Activated naive CD4-positive, alpha-beta T cell treated with anti-CD3 and anti-CD28 coated beads, Interleukin-2, amount 50 U/mL, for 24 hours (primary cell): Measurements from ENCODE around the gene HLA-DMA.

ENCODE experiments used
- H3K27ac Mint-ChIP-seq: one replicate; pipeline ENCODE4 v1.8.0; 2021; ENCODE audit warnings: mild to moderate bottlenecking, mixed read lengths
- H3K27me3 Mint-ChIP-seq: one replicate; pipeline ENCODE4 v1.8.0; 2021; ENCODE audit warnings: mixed read lengths
- H3K36me3 Mint-ChIP-seq: one replicate; pipeline ENCODE4 v1.8.0; 2021; ENCODE audit warnings: mixed read lengths
- H3K4me1 Mint-ChIP-seq: one replicate; pipeline ENCODE4 v1.8.0; 2021; ENCODE audit warnings: mixed read lengths
- H3K4me3 Mint-ChIP-seq: one replicate; pipeline ENCODE4 v1.8.0; 2021; ENCODE audit warnings: mild to moderate bottlenecking, mixed read lengths
- H3K9me3 Mint-ChIP-seq: one replicate; pipeline ENCODE4 v1.8.0; 2021; ENCODE audit warnings: mixed read lengths

The HLA-DMA gene

GRCh38 chr6:32979720-32980487 lies 27.0 kb upstream of the HLA-DMA start:
- H3K27me3 Mint-ChIP-seq = no peaks in the 10 kb centered on the region
- H3K36me3 Mint-ChIP-seq = peaks cover 39% of the 10 kb centered on the region
- peak overlapping the region; percentile 15 for H3K4me3 Mint-ChIP-seq
- H3K9me3 Mint-ChIP-seq = no peaks in the 10 kb centered on the region
- peaks cover 68% of the 10 kb centered on the region for H3K4me1 Mint-ChIP-seq
- peak overlapping the region; percentile 62 for H3K27ac Mint-ChIP-seq

GRCh38 chr6:32977953-32978324 lies 25.0 kb upstream of the HLA-DMA start:
- no peaks in the 10 kb centered on the region for H3K27me3 Mint-ChIP-seq
- H3K27ac Mint-ChIP-seq = peak overlapping the region; percentile 91
- no peaks in the 10 kb centered on the region for H3K9me3 Mint-ChIP-seq
- peaks cover 57% of the 10 kb centered on the region for H3K36me3 Mint-ChIP-seq
- peaks cover 51% of the 10 kb centered on the region for H3K4me1 Mint-ChIP-seq
- peak overlapping the region; percentile 47 for H3K4me3 Mint-ChIP-seq

GRCh38 chr6:32977272-32977952 lies 24.5 kb upstream of the HLA-DMA start:
- peaks cover 62% of the 10 kb centered on the region for H3K36me3 Mint-ChIP-seq
- H3K4me3 Mint-ChIP-seq = peak overlapping the region; percentile 47
- H3K27ac Mint-ChIP-seq = peak overlapping the region; percentile 91
- H3K4me1 Mint-ChIP-seq = peaks cover 49% of the 10 kb centered on the region
- no peaks in the 10 kb centered on the region for H3K9me3 Mint-ChIP-seq
- H3K27me3 Mint-ChIP-seq = no peaks in the 10 kb centered on the region

- peak overlapping the region; percentile 80 for H3K27ac Mint-ChIP-seq
- no peaks in the 10 kb centered on the region for H3K9me3 Mint-ChIP-seq
- no peaks in the 10 kb centered on the region for H3K27me3 Mint-ChIP-seq
- peak overlapping the region; percentile 97 for H3K4me3 Mint-ChIP-seq
- peaks cover 61% of the 10 kb centered on the region for H3K36me3 Mint-ChIP-seq
- peaks cover 44% of the 10 kb centered on the region for H3K4me1 Mint-ChIP-seq
These were observed 23.6 kb upstream of the HLA-DMA start for GRCh38 chr6:32976334-32977069.

GRCh38 chr6:32975886-32976285 lies 23.0 kb upstream of the HLA-DMA start:
- H3K4me1 Mint-ChIP-seq = peaks cover 44% of the 10 kb centered on the region

GRCh38 chr6:32974541-32975308 lies 21.8 kb upstream of the HLA-DMA start:
- peak overlapping the region; percentile 97 for H3K4me3 Mint-ChIP-seq

More at GRCh38 chr6:32975886-32976285, 23.0 kb upstream of the HLA-DMA start:
- H3K4me3 Mint-ChIP-seq = peak overlapping the region; percentile 97
- H3K27me3 Mint-ChIP-seq = no peaks in the 10 kb centered on the region
- H3K36me3 Mint-ChIP-seq = peaks cover 66% of the 10 kb centered on the region
- no peaks in the 10 kb centered on the region for H3K9me3 Mint-ChIP-seq
- H3K27ac Mint-ChIP-seq = peak overlapping the region; percentile 32

GRCh38 chr6:32974016-32974333 lies 21.1 kb upstream of the HLA-DMA start:
- peak overlapping the region; percentile 97 for H3K4me3 Mint-ChIP-seq
- peaks cover 35% of the 10 kb centered on the region for H3K4me1 Mint-ChIP-seq
- peaks cover 61% of the 10 kb centered on the region for H3K36me3 Mint-ChIP-seq
- no peaks in the 10 kb centered on the region for H3K9me3 Mint-ChIP-seq
- no peaks in the 10 kb centered on the region for H3K27me3 Mint-ChIP-seq
- peak overlapping the region; percentile 89 for H3K27ac Mint-ChIP-seq

More at GRCh38 chr6:32974541-32975308, 21.8 kb upstream of the HLA-DMA start:
- peaks cover 39% of the 10 kb centered on the region for H3K4me1 Mint-ChIP-seq
- peaks cover 63% of the 10 kb centered on the region for H3K36me3 Mint-ChIP-seq
- H3K9me3 Mint-ChIP-seq = no peaks in the 10 kb centered on the region
- H3K27ac Mint-ChIP-seq = peak overlapping the region; percentile 81
- no peaks in the 10 kb centered on the region for H3K27me3 Mint-ChIP-seq

GRCh38 chr6:32973144-32974015 lies 20.5 kb upstream of the HLA-DMA start:
- Mint-ChIP-seq H3K4me1 (peaks cover 31% of the 10 kb centered on the region), H3K36me3 (peaks cover 59% of the 10 kb centered on the region)

GRCh38 chr6:32972353-32973143 lies 19.7 kb upstream of the HLA-DMA start:
- H3K36me3 Mint-ChIP-seq = peaks cover 55% of the 10 kb centered on the region
- peak overlapping the region; percentile 97 for H3K4me3 Mint-ChIP-seq
- no peaks in the 10 kb centered on the region for H3K9me3 Mint-ChIP-seq
- H3K4me1 Mint-ChIP-seq = peaks cover 24% of the 10 kb centered on the region
- peak overlapping the region; percentile 89 for H3K27ac Mint-ChIP-seq
- H3K27me3 Mint-ChIP-seq = no peaks in the 10 kb centered on the region

More at GRCh38 chr6:32973144-32974015, 20.5 kb upstream of the HLA-DMA start:
- no peaks in the 10 kb centered on the region for H3K27me3 Mint-ChIP-seq
- H3K9me3 Mint-ChIP-seq = no peaks in the 10 kb centered on the region
- H3K4me3 Mint-ChIP-seq = peak overlapping the region; percentile 97
- H3K27ac Mint-ChIP-seq = peak overlapping the region; percentile 89

GRCh38 chr6:32971581-32972352 lies 18.9 kb upstream of the HLA-DMA start:
- H3K4me3 Mint-ChIP-seq = peak overlapping the region; percentile 97
- H3K36me3 Mint-ChIP-seq = peaks cover 49% of the 10 kb centered on the region
- no peaks in the 10 kb centered on the region for H3K27me3 Mint-ChIP-seq
- no peaks in the 10 kb centered on the region for H3K9me3 Mint-ChIP-seq
- peak overlapping the region; percentile 89 for H3K27ac Mint-ChIP-seq
- peaks cover 25% of the 10 kb centered on the region for H3K4me1 Mint-ChIP-seq

- H3K27ac Mint-ChIP-seq = peak overlapping the region; percentile 89
- peaks cover 44% of the 10 kb centered on the region for H3K36me3 Mint-ChIP-seq
- H3K27me3 Mint-ChIP-seq = no peaks in the 10 kb centered on the region
- H3K4me3 Mint-ChIP-seq = peak overlapping the region; percentile 97
- peaks cover 24% of the 10 kb centered on the region for H3K4me1 Mint-ChIP-seq
- H3K9me3 Mint-ChIP-seq = no peaks in the 10 kb centered on the region
These were observed 18.3 kb upstream of the HLA-DMA start for GRCh38 chr6:32971242-32971580.

- Mint-ChIP-seq H3K27ac (peak overlapping the region; percentile 100), H3K36me3 (peaks cover 39% of the 10 kb centered on the region), H3K4me3 (peak overlapping the region; percentile 97), H3K4me1 (peaks cover 22% of the 10 kb centered on the region), H3K27me3 (no peaks in the 10 kb centered on the region), H3K9me3 (no peaks in the 10 kb centered on the region)
These were observed 17.7 kb upstream of the HLA-DMA start for GRCh38 chr6:32970413-32971241.
